WTC11 (cell line): ENCODE results near the gene MIGA1. TPM values are rescaled to one million over a fixed set of nuclear protein-coding genes. Genes with fewer than 3 reads are reported as not detected.

ENCODE experiments used
- ATAC-seq: fragments of 200-7000 bp; cut with Tn5 transposase; 2 replicates; pipeline ENCODE4 v1.10.0; 2021; ENCODE audit warnings: mild to moderate bottlenecking, moderate library complexity
- CTCF ChIA-PET: fragments of 300-600 bp; sonication (Branson Sonifier 250); formaldehyde crosslinking; loops from one replicate; lab custom pipeline; 2021; ENCODE audit warnings: antibody characterized with exemption; lab: Charles Lee
- POLR2A ChIA-PET: fragments of 350-600 bp; sonication (Branson Sonifier 250); formaldehyde crosslinking; loops from one replicate; lab custom pipeline; 2021; ENCODE audit warnings: antibody characterized with exemption; lab: Charles Lee
- DNase-seq: peaks from one replicate; pipeline ENCODE4 v3.0.0; 2021; ENCODE audit warnings: low spot score
- H3K27ac Mint-ChIP-seq: 2 replicates; pipeline ENCODE4 v1.8.0; 2021; ENCODE audit warnings: mixed read lengths
- H3K27me3 Mint-ChIP-seq: 2 replicates; pipeline ENCODE4 v1.8.0; 2021; ENCODE audit warnings: low read depth, mild to moderate bottlenecking, moderate library complexity, mixed read lengths
- H3K36me3 Mint-ChIP-seq: 2 replicates; pipeline ENCODE4 v1.8.0; 2021; ENCODE audit warnings: mixed read lengths
- H3K4me1 Mint-ChIP-seq: 2 replicates; pipeline ENCODE4 v1.8.0; 2022; ENCODE audit warnings: mixed read lengths
- H3K4me3 Mint-ChIP-seq: 2 replicates; pipeline ENCODE4 v1.8.0; 2021; ENCODE audit warnings: mild to moderate bottlenecking, moderate library complexity, mixed read lengths
- H3K9me3 Mint-ChIP-seq: 2 replicates; pipeline ENCODE4 v1.8.0; 2021; ENCODE audit warnings: mixed read lengths
- ATF2 ChIP-seq: sonication (generic); formaldehyde crosslinking; IDR thresholded peaks from 2 replicates; pipeline ENCODE4 v1.8.1; 2022; ENCODE audit warnings: low read depth, missing genetic modification reagents, borderline replicate concordance
- CBFB ChIP-seq: sonication (generic); formaldehyde crosslinking; IDR thresholded peaks from 2 replicates; pipeline ENCODE4 v1.8.1; 2022; ENCODE audit warnings: mild to moderate bottlenecking, low read depth, missing genetic modification reagents
- E2F4 ChIP-seq: sonication (generic); formaldehyde crosslinking; IDR thresholded peaks from 2 replicates; pipeline ENCODE4 v1.8.1; 2022; ENCODE audit warnings: low read depth, mild to moderate bottlenecking, moderate library complexity, missing genetic modification reagents, borderline replicate concordance
- ESRRA ChIP-seq: sonication (generic); formaldehyde crosslinking; IDR thresholded peaks from 2 replicates; pipeline ENCODE4 v1.8.1; 2022; ENCODE audit warnings: mild to moderate bottlenecking, missing genetic modification reagents, borderline replicate concordance
- FOXK1 ChIP-seq: sonication (generic); formaldehyde crosslinking; IDR thresholded peaks from 2 replicates; pipeline ENCODE4 v1.8.0; 2022; ENCODE audit warnings: mild to moderate bottlenecking, moderate library complexity, missing genetic modification reagents
- GRHL2 ChIP-seq: fragments of 250-450 bp; sonication (Bioruptor Pico); IDR thresholded peaks from 2 replicates; pipeline ENCODE4 v1.8.0; 2022; ENCODE audit warnings: mild to moderate bottlenecking, moderate library complexity; ENCODE audit not compliant: insufficient replicate concordance, severe bottlenecking
- JUN ChIP-seq: sonication (generic); formaldehyde crosslinking; IDR thresholded peaks from 2 replicates; pipeline ENCODE4 v1.8.0; 2023; ENCODE audit warnings: mild to moderate bottlenecking, missing genetic modification reagents
- KAT7 ChIP-seq: sonication (generic); formaldehyde crosslinking; IDR thresholded peaks from 2 replicates; pipeline ENCODE4 v1.8.1; 2023; ENCODE audit warnings: missing genetic modification reagents, mild to moderate bottlenecking, borderline replicate concordance
- MXD4 ChIP-seq: fragments of 250-450 bp; sonication (Bioruptor Pico); IDR thresholded peaks from 2 replicates; pipeline ENCODE4 v1.8.0; 2021; ENCODE audit warnings: mild to moderate bottlenecking, moderate library complexity, borderline replicate concordance
- NR1H2 ChIP-seq: sonication (generic); formaldehyde crosslinking; IDR thresholded peaks from 2 replicates; pipeline ENCODE4 v1.9.0; 2021; ENCODE audit warnings: mild to moderate bottlenecking, moderate library complexity, missing genetic modification reagents
- OVOL2 ChIP-seq: fragments of 250-450 bp; sonication (Bioruptor Pico); IDR thresholded peaks from 2 replicates; pipeline ENCODE4 v1.9.0; 2021; ENCODE audit warnings: mild to moderate bottlenecking, borderline replicate concordance
- RORB ChIP-seq: fragments of 250-450 bp; sonication (Bioruptor Pico); IDR thresholded peaks from 2 replicates; pipeline ENCODE4 v1.9.0; 2021; ENCODE audit warnings: mild to moderate bottlenecking
- SOX15 ChIP-seq: fragments of 250-450 bp; sonication (Bioruptor Pico); IDR thresholded peaks from 2 replicates; pipeline ENCODE4 v1.9.0; 2021; ENCODE audit warnings: mild to moderate bottlenecking
- TCF7 ChIP-seq: sonication (generic); formaldehyde crosslinking; IDR thresholded peaks from 2 replicates; pipeline ENCODE4 v1.8.0; 2022; ENCODE audit warnings: mild to moderate bottlenecking, low read depth, missing genetic modification reagents, moderate library complexity
- ZBTB21 ChIP-seq: sonication (generic); formaldehyde crosslinking; IDR thresholded peaks from 2 replicates; pipeline ENCODE4 v1.8.1; 2023; ENCODE audit warnings: mild to moderate bottlenecking, missing genetic modification reagents, borderline replicate concordance
- ZNF121 ChIP-seq: sonication (generic); formaldehyde crosslinking; IDR thresholded peaks from 2 replicates; pipeline ENCODE4 v1.8.0; 2023; ENCODE audit warnings: missing genetic modification reagents
- ZNF232 ChIP-seq: sonication (generic); formaldehyde crosslinking; IDR thresholded peaks from 2 replicates; pipeline ENCODE4 v1.8.0; 2022; ENCODE audit warnings: mild to moderate bottlenecking, missing genetic modification reagents
- total RNA-seq: library from RNA; stranded (reverse); gene quantifications from 3 replicates; pipeline ENCODE4 v1.2.3, GENCODE V29; 2021
- TF ChIP-seq, protein P1 (sequence below): fragments of 250-450 bp; sonication (Bioruptor Pico); IDR thresholded peaks from 2 replicates; pipeline ENCODE4 v1.9.0; 2021; ENCODE audit warnings: mild to moderate bottlenecking
- TF ChIP-seq, protein P2 (sequence below): sonication (generic); formaldehyde crosslinking; IDR thresholded peaks from 2 replicates; pipeline ENCODE4 v1.8.1; 2022; ENCODE audit warnings: mild to moderate bottlenecking, missing genetic modification reagents, moderate library complexity, borderline replicate concordance
- TF ChIP-seq, protein P3 (sequence below): sonication (generic); formaldehyde crosslinking; IDR thresholded peaks from 2 replicates; pipeline ENCODE4 v1.8.1; 2023; ENCODE audit warnings: mild to moderate bottlenecking, missing genetic modification reagents
- TF ChIP-seq, protein P4 (sequence below): fragments of 200-600 bp; IDR thresholded peaks from 2 replicates; pipeline ENCODE4 v1.8.0; 2022; ENCODE audit warnings: antibody characterized with exemption
- TF ChIP-seq, protein P5 (sequence below): sonication (generic); formaldehyde crosslinking; IDR thresholded peaks from 2 replicates; pipeline ENCODE4 v1.8.0; 2022; ENCODE audit warnings: mild to moderate bottlenecking, missing genetic modification reagents

Gene MIGA1
- total RNA-seq, 1 experiment from 2014 or later: 6.2 TPM

DNA sequence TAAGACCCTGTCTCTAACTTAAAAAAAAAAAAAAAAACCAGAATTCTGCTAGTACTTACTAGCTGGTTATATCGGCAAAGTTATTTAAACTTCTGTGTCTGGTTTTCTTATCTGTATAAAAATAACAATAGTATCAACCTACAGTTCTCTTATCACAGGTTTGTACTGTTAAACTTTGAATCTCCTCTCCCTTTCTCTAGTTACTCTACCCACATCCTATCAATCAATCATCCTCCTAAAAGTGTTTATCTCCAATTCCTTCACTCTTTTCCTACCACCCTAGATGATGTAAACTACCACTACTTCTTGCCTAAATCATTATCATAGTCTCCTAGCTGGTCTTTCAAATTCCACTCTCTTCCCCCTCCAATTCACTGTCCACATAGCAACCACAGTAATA, 47.4 kb upstream of the MIGA1 start:
- Mint-ChIP-seq H3K27me3 (no peaks in the 10 kb centered on the region), H3K27ac (no peak overlapping the region; the same call in 1 of the 2 replicates), H3K4me1 (no peaks in the 10 kb centered on the region; the same call in 1 of the 2 replicates), H3K36me3 (peaks cover 20% of the 10 kb centered on the region), H3K9me3 (no peaks in the 10 kb centered on the region), H3K4me3 (no peak overlapping the region)
- CTCF ChIA-PET: interaction anchor here (0.7 kb wide), 1 partner anchor 385 kb away, joined by 6 read pairs; no protein-coding TSS in a partner anchor
- DNase-seq (no peak), ATAC-seq (no peak)
- POLR2A ChIA-PET: interaction anchor here (0.7 kb wide), 1 partner anchor 623 kb away, joined by 5 read pairs; no protein-coding TSS in a partner anchor
- TF ChIP-seq, protein P1, sequence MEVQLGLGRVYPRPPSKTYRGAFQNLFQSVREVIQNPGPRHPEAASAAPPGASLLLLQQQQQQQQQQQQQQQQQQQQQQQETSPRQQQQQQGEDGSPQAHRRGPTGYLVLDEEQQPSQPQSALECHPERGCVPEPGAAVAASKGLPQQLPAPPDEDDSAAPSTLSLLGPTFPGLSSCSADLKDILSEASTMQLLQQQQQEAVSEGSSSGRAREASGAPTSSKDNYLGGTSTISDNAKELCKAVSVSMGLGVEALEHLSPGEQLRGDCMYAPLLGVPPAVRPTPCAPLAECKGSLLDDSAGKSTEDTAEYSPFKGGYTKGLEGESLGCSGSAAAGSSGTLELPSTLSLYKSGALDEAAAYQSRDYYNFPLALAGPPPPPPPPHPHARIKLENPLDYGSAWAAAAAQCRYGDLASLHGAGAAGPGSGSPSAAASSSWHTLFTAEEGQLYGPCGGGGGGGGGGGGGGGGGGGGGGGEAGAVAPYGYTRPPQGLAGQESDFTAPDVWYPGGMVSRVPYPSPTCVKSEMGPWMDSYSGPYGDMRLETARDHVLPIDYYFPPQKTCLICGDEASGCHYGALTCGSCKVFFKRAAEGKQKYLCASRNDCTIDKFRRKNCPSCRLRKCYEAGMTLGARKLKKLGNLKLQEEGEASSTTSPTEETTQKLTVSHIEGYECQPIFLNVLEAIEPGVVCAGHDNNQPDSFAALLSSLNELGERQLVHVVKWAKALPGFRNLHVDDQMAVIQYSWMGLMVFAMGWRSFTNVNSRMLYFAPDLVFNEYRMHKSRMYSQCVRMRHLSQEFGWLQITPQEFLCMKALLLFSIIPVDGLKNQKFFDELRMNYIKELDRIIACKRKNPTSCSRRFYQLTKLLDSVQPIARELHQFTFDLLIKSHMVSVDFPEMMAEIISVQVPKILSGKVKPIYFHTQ (CRISPR knock-in tag): no peak
- TF ChIP-seq FOXK1 (CRISPR knock-in tag): no peak
- TF ChIP-seq E2F4 (CRISPR knock-in tag): no peak
- TF ChIP-seq, protein P2, sequence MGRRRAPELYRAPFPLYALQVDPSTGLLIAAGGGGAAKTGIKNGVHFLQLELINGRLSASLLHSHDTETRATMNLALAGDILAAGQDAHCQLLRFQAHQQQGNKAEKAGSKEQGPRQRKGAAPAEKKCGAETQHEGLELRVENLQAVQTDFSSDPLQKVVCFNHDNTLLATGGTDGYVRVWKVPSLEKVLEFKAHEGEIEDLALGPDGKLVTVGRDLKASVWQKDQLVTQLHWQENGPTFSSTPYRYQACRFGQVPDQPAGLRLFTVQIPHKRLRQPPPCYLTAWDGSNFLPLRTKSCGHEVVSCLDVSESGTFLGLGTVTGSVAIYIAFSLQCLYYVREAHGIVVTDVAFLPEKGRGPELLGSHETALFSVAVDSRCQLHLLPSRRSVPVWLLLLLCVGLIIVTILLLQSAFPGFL (CRISPR knock-in tag): no peak
- no peak for TF ChIP-seq CBFB (CRISPR knock-in tag)
- no peak for TF ChIP-seq MXD4 (CRISPR knock-in tag)
- TF ChIP-seq, protein P3, sequence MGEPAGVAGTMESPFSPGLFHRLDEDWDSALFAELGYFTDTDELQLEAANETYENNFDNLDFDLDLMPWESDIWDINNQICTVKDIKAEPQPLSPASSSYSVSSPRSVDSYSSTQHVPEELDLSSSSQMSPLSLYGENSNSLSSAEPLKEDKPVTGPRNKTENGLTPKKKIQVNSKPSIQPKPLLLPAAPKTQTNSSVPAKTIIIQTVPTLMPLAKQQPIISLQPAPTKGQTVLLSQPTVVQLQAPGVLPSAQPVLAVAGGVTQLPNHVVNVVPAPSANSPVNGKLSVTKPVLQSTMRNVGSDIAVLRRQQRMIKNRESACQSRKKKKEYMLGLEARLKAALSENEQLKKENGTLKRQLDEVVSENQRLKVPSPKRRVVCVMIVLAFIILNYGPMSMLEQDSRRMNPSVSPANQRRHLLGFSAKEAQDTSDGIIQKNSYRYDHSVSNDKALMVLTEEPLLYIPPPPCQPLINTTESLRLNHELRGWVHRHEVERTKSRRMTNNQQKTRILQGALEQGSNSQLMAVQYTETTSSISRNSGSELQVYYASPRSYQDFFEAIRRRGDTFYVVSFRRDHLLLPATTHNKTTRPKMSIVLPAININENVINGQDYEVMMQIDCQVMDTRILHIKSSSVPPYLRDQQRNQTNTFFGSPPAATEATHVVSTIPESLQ: no peak

GRCh38 chr1:77739235-77739634, 40.2 kb upstream of the MIGA1 start:
- DNase-seq (no peak), ATAC-seq (no peak)
- no peak overlapping the region for H3K27ac Mint-ChIP-seq
- H3K4me1 Mint-ChIP-seq: no peaks in the 10 kb centered on the region
- CTCF ChIA-PET: no interaction called here
- POLR2A ChIA-PET: interaction anchor here (0.5 kb wide), 1 partner anchor 103 kb away, joined by 4 read pairs; no protein-coding TSS in a partner anchor
- H3K9me3 Mint-ChIP-seq: no peaks in the 10 kb centered on the region
- no peaks in the 10 kb centered on the region for H3K27me3 Mint-ChIP-seq
- no peak for TF ChIP-seq ZBTB21
- peaks cover 23% of the 10 kb centered on the region for H3K36me3 Mint-ChIP-seq
- no peak overlapping the region for H3K4me3 Mint-ChIP-seq

GRCh38 chr1:77741316-77741715, 38.1 kb upstream of the MIGA1 start:
- no peaks in the 10 kb centered on the region for H3K9me3 Mint-ChIP-seq
- ChIA-PET CTCF (no interaction called here), POLR2A (no interaction called here)
- TF ChIP-seq KAT7 (CRISPR knock-in tag) (no peak), TCF7 (CRISPR knock-in tag) (no peak), ESRRA (no peak), ZNF232 (CRISPR knock-in tag) (no peak), RORB (CRISPR knock-in tag) (no peak), JUN (no peak), SOX15 (CRISPR knock-in tag) (no peak), ZNF121 (no peak), NR1H2 (CRISPR knock-in tag) (no peak), GRHL2 (no peak), ATF2 (CRISPR knock-in tag) (no peak), OVOL2 (CRISPR knock-in tag) (no peak)
- TF ChIP-seq, protein P4, sequence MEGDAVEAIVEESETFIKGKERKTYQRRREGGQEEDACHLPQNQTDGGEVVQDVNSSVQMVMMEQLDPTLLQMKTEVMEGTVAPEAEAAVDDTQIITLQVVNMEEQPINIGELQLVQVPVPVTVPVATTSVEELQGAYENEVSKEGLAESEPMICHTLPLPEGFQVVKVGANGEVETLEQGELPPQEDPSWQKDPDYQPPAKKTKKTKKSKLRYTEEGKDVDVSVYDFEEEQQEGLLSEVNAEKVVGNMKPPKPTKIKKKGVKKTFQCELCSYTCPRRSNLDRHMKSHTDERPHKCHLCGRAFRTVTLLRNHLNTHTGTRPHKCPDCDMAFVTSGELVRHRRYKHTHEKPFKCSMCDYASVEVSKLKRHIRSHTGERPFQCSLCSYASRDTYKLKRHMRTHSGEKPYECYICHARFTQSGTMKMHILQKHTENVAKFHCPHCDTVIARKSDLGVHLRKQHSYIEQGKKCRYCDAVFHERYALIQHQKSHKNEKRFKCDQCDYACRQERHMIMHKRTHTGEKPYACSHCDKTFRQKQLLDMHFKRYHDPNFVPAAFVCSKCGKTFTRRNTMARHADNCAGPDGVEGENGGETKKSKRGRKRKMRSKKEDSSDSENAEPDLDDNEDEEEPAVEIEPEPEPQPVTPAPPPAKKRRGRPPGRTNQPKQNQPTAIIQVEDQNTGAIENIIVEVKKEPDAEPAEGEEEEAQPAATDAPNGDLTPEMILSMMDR: no peak
- TF ChIP-seq, protein P5, sequence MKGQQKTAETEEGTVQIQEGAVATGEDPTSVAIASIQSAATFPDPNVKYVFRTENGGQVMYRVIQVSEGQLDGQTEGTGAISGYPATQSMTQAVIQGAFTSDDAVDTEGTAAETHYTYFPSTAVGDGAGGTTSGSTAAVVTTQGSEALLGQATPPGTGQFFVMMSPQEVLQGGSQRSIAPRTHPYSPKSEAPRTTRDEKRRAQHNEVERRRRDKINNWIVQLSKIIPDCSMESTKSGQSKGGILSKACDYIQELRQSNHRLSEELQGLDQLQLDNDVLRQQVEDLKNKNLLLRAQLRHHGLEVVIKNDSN: no peak

More at GRCh38 chr1:77741316-77741715, 38.1 kb upstream of the MIGA1 start:
- DNase-seq (no peak), ATAC-seq (no peak)
- Mint-ChIP-seq H3K4me3 (no peak overlapping the region), H3K27ac (no peak overlapping the region), H3K36me3 (peaks cover 16% of the 10 kb centered on the region), H3K4me1 (no peaks in the 10 kb centered on the region), H3K27me3 (no peaks in the 10 kb centered on the region)
